ENCODE results near the gene TRIM44.

DNA sequence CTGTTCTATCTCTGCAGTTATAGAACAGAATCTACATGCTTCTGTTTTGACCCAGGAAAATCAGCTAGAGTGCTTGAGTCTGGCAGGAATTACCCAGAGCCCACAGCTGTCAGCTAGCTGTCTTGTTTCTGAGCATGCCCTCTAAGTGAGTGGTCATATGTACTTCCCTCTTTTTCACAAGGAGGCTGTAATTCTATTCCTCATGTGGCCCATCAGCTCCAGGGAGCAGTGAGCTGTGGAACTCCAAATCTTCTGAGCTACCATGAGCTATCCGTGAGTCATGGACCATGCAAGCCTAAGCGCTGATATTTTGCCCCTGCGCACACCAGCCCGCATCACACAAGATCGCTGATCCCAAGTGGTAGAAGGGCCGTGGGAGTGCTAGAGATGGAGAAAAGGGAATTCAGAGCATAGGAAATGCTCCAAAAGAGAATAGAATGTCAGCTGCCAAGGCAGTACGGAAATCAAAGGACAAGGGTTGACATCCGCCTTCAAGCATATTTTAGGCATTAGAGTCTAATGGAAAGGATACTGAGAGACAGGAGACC is 38.9 kb upstream of the TRIM44 start:
- no peak for TF ChIP-seq ZNF302 (CRISPR knock-in tag; IDR thresholded peaks at IDR 0.05)
- TF ChIP-seq CTCF (IDR thresholded peaks at IDR 0.05) = no peak
- TF ChIP-seq, protein P1, sequence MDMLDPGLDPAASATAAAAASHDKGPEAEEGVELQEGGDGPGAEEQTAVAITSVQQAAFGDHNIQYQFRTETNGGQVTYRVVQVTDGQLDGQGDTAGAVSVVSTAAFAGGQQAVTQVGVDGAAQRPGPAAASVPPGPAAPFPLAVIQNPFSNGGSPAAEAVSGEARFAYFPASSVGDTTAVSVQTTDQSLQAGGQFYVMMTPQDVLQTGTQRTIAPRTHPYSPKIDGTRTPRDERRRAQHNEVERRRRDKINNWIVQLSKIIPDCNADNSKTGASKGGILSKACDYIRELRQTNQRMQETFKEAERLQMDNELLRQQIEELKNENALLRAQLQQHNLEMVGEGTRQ (IDR thresholded peaks at IDR 0.05) = no peak
- no peak for TF ChIP-seq RCOR1 (IDR thresholded peaks at IDR 0.05; ENCODE audit: low read depth, low read length)
- no peak for TF ChIP-seq KDM5A (IDR thresholded peaks at IDR 0.05)
- no peak for TF ChIP-seq NPAS2 (CRISPR knock-in tag; IDR thresholded peaks at IDR 0.05; ENCODE audit: borderline replicate concordance)
- no peak for TF ChIP-seq KDM1A (IDR thresholded peaks at IDR 0.05; ENCODE audit: low read depth)

All from A549 (cell line).